Caco-2 (cell line): ENCODE results near the gene ARAP2. TPM values are rescaled to one million over a fixed set of nuclear protein-coding genes. Genes with fewer than 3 reads are reported as not detected.

ENCODE experiments used
- BruUV-seq: library from RNA; stranded (reverse); fragments of 400-500 nt; replicated peaks from 2 replicates; lab custom pipeline; 2021; lab: Mats Ljungman, UMichigan
- CTCF ChIA-PET: fragments of 300-600 bp; sonication (Branson Sonifier 250); formaldehyde crosslinking; loops from one replicate; lab custom pipeline; 2022; ENCODE audit warnings: antibody characterized with exemption; lab: Charles Lee
- POLR2A ChIA-PET: fragments of 300-600 bp; sonication (Branson Sonifier 250); formaldehyde crosslinking; loops from one replicate; lab custom pipeline; 2022; ENCODE audit warnings: antibody characterized with exemption; lab: Charles Lee
- DNase-seq, 2 experiments: peaks; one replicate each; pipeline versions ENCODE4 v3.0.0 to v3.0.0-alpha.2; 2020 to 2022
- H3K27me3 ChIP-seq: replicated peaks from 2 replicates; pipeline ENCODE4 v1.6.0; 2011; ENCODE audit warnings: low read length; ENCODE audit not compliant: control insufficient read depth, insufficient read depth
- H3K36me3 ChIP-seq: 2 replicates; pipeline ENCODE4 v1.5.1; 2011; ENCODE audit warnings: low read length; ENCODE audit not compliant: control insufficient read depth, insufficient read depth
- H3K4me1 ChIP-seq: fragments of 250-450 bp; sonication (Bioruptor Pico); 2 replicates; pipeline ENCODE4 v1.5.1; 2020; ENCODE audit warnings: mild to moderate bottlenecking
- H3K4me3 ChIP-seq: 2 replicates; pipeline ENCODE4 v1.5.1; 2011; ENCODE audit warnings: low read depth, mild to moderate bottlenecking, control low read depth, low read length
- H3K9me3 ChIP-seq: fragments of 250-450 bp; sonication (Bioruptor Pico); 2 replicates; pipeline ENCODE4 v1.5.1; 2020; ENCODE audit warnings: mild to moderate bottlenecking, moderate library complexity
- H3K27ac Mint-ChIP-seq: one replicate; pipeline ENCODE4 v1.8.0; 2022; ENCODE audit warnings: mixed read lengths; ENCODE audit not compliant: unreplicated experiment
- H3K27me3 Mint-ChIP-seq: one replicate; pipeline ENCODE4 v1.8.0; 2022; ENCODE audit warnings: mixed read lengths; ENCODE audit not compliant: insufficient read depth, unreplicated experiment
- H3K36me3 Mint-ChIP-seq: one replicate; pipeline ENCODE4 v1.8.0; 2022; ENCODE audit warnings: mild to moderate bottlenecking, mixed read lengths; ENCODE audit not compliant: insufficient read depth, unreplicated experiment
- H3K4me1 Mint-ChIP-seq: one replicate; pipeline ENCODE4 v1.8.0; 2022; ENCODE audit warnings: low read depth, mixed read lengths; ENCODE audit not compliant: unreplicated experiment
- H3K4me3 Mint-ChIP-seq: one replicate; pipeline ENCODE4 v1.8.0; 2022; ENCODE audit warnings: mild to moderate bottlenecking, moderate library complexity, mixed read lengths; ENCODE audit not compliant: unreplicated experiment
- H3K9me3 Mint-ChIP-seq: one replicate; pipeline ENCODE4 v1.8.0; 2022; ENCODE audit warnings: mixed read lengths; ENCODE audit not compliant: unreplicated experiment
- CTCF ChIP-seq, 2 experiments: fragments of 200-600 bp in 1 of 2; IDR thresholded peaks; 1 replicate in 1 of 2; 2 replicates in 1 of 2; pipeline versions ENCODE4 v1.5.1 to v1.8.0; 2011 to 2022; ENCODE audit warnings: antibody characterized with exemption in 1 of 2, control low read depth in 1 of 2, inconsistent platforms in 1 of 2, low read depth in 1 of 2, low read length in 1 of 2, mild to moderate bottlenecking in 1 of 2, moderate library complexity in 1 of 2; ENCODE audit not compliant: insufficient read depth in 1 of 2, severe bottlenecking in 1 of 2, unreplicated experiment in 1 of 2
- intact Hi-C: fragments of 100-400 bp; cut with micrococcal nuclease; formaldehyde crosslinking; loops from one replicate; pipeline ENCODE4 v1.10.0; 2022; ENCODE audit not compliant: unreplicated experiment
- total RNA-seq: library from RNA; stranded (reverse); gene quantifications from 2 replicates; pipeline ENCODE4 v1.2.3, GENCODE V29; 2022

Gene ARAP2
- total RNA-seq, 1 experiment from 2014 or later: 3.9 TPM

- Mint-ChIP-seq H3K36me3 (peaks cover 4% of the 10 kb centered on the region), H3K27me3 (no peaks in the 10 kb centered on the region), H3K27ac (no peak overlapping the region), H3K4me3 (no peak overlapping the region), H3K9me3 (no peaks in the 10 kb centered on the region), H3K4me1 (no peaks in the 10 kb centered on the region)
- H3K4me1 ChIP-seq: no peaks in the 10 kb centered on the region
- POLR2A ChIA-PET: no interaction called here
- CTCF ChIA-PET: interaction anchor here (0.7 kb wide), 1 partner anchor 66 kb away, joined by 3 read pairs; no protein-coding TSS in a partner anchor
- BruUV-seq: no TSS peak
- DNase-seq: no peak
- TF ChIP-seq CTCF (IDR thresholded peaks at IDR 0.05; ENCODE audit: insufficient read depth in 1 of 2, low read depth in 1 of 2, low read length in 1 of 2, severe bottlenecking in 1 of 2, unreplicated experiment in 1 of 2): no peak
- intact Hi-C loops: no loop called here
- no peak overlapping the region for H3K4me3 ChIP-seq
- no peaks in the 10 kb centered on the region for H3K27me3 ChIP-seq
- H3K9me3 ChIP-seq: no peaks in the 10 kb centered on the region
- H3K36me3 ChIP-seq: no peaks in the 10 kb centered on the region
Observed at GRCh38 chr4:36198861-36199260, 45.5 kb downstream of the ARAP2 start.

GRCh38 chr4:36198068-36198808 is 46.1 kb downstream of the ARAP2 start:
- ChIA-PET CTCF (interaction anchor here (0.7 kb wide), 1 partner anchor 65 kb away, joined by 3 read pairs; no protein-coding TSS in a partner anchor), POLR2A (no interaction called here)
- Histone ChIP-seq H3K4me3 (no peak overlapping the region), H3K36me3 (no peaks in the 10 kb centered on the region), H3K4me1 (no peaks in the 10 kb centered on the region), H3K9me3 (no peaks in the 10 kb centered on the region), H3K27me3 (no peaks in the 10 kb centered on the region)
- Mint-ChIP-seq H3K27ac (no peak overlapping the region), H3K4me1 (no peaks in the 10 kb centered on the region), H3K27me3 (no peaks in the 10 kb centered on the region), H3K36me3 (peaks cover 4% of the 10 kb centered on the region), H3K4me3 (no peak overlapping the region), H3K9me3 (no peaks in the 10 kb centered on the region)
- intact Hi-C loops: no loop called here
- no peak for DNase-seq
- TF ChIP-seq CTCF (IDR thresholded peaks at IDR 0.05; ENCODE audit: insufficient read depth in 1 of 2, low read depth in 1 of 2, low read length in 1 of 2, severe bottlenecking in 1 of 2, unreplicated experiment in 1 of 2): no peak
- BruUV-seq: no TSS peak

- DNase-seq: no peak
- Mint-ChIP-seq H3K36me3 (peaks cover 4% of the 10 kb centered on the region), H3K4me1 (no peaks in the 10 kb centered on the region), H3K4me3 (no peak overlapping the region), H3K27me3 (no peaks in the 10 kb centered on the region), H3K27ac (no peak overlapping the region), H3K9me3 (no peaks in the 10 kb centered on the region)
- H3K36me3 ChIP-seq: no peaks in the 10 kb centered on the region
- no peaks in the 10 kb centered on the region for H3K4me1 ChIP-seq
- no peak overlapping the region for H3K4me3 ChIP-seq
- no TSS peak for BruUV-seq
- intact Hi-C loops: no loop called here
- no peaks in the 10 kb centered on the region for H3K27me3 ChIP-seq
- ChIA-PET CTCF (no interaction called here), POLR2A (no interaction called here)
- H3K9me3 ChIP-seq: no peaks in the 10 kb centered on the region
- TF ChIP-seq CTCF (IDR thresholded peaks at IDR 0.05; ENCODE audit: insufficient read depth in 1 of 2, low read depth in 1 of 2, low read length in 1 of 2, severe bottlenecking in 1 of 2, unreplicated experiment in 1 of 2): no peak
Observed at GRCh38 chr4:36197501-36197900, 46.8 kb downstream of the ARAP2 start.
